CD4-positive, alpha-beta T cell treated with Interleukin-2 at 100 ng/mL for 4 hours (primary cell): Measurements from ENCODE around the gene WNT9A.
"Not testable (repeated sequence)": the region's sequence is repeated elsewhere in the genome, so short reads cannot be mapped to it uniquely, and the experiment has no call there.

ENCODE experiments used
- DNase-seq: peaks from one replicate; pipeline ENCODE4 v3.0.0-alpha.2; 2020; ENCODE audit warnings: low spot score

The WNT9A gene

DNA sequence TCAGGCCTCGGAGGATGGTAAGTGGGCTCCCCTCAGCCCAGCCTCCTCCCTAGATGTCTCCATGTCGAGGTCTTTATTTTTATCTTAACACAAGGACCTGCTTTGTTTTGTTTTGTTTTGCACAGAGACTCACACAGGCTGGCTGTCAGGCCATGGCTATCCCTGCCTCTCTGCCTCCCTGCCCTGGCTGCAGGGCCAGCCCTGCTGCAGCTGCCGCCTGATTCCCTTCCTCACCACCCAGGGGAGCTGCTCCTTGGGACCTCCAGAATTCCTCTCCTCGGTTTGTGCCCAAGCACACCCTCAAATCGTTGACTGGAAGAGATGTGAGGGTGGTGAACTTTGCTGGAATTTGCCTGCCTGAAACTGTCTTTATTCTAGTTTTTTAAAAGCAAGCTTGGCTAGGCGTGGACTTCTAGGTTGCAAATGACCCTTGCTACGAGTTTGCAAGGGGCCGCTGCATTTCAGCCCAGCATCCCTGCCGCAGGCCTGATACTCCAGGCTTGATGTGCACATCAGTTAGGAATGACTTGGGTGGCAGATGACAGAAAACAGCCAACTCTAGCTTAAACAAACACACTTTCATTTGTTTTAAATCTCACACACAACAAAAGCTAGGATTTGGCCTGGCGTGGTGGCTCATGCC, 37.1 kb downstream of the WNT9A start:
- no peak for DNase-seq

DNA sequence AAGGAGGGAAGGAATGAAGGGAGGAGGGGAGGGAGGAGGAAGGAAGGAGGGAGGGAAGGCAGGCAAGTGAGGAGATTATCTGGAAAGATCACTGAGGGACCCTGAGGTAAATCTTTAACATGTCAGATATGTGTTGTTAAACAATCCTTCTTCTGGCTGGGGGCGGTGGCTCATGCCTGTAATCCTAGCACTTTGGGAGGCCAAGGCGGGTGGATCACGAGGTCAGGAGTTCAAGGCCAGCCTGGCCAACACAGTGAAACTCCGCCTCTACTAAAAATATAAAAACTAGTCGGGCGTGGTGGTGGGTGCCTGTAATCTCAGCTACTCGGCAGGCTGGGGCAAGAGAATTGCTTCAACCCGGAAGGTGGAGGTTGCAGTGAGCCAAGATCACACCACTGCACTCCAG, 37.8 kb downstream of the WNT9A start:
- not testable (repeated sequence) for DNase-seq

DNA sequence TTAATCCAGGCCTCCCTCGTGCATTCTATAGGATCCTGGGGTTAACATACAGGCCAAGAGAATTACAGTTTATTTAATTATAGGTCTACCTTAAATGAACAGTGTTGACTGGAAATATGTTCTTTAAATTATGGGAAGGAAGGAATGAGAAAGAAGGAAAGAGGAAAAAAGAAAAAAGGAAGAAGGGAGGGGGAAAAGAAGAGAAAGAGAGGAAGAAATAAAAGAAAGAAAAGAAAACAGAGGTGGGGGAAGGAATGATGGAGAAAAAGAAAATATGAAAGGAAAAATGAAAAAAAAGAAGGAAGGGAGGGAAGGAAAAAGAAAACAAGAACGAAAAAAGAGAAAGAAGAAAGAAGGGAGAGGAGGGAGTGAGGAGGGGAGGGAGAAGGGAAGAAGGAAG, 38.5 kb downstream of the WNT9A start:
- no peak for DNase-seq

DNA sequence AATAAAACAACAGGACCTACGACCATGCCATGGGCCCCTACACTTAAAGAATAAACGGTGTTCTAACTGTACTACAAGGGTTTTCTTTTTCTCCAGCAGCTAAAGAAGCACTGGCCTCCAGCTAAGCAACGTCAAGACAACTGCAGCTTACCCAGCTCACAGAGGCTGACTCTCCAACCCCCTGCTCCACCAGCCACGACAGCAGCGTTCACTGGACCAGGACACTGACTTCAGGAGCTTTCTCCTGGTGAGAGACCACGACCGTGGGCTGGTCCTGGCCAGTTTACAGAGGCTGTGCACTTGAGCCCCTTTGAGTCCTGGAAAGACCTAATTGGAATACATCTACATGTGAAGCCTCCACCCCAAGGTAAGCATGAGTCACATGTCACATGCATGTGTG, 39.4 kb downstream of the WNT9A start:
- no peak for DNase-seq

DNA sequence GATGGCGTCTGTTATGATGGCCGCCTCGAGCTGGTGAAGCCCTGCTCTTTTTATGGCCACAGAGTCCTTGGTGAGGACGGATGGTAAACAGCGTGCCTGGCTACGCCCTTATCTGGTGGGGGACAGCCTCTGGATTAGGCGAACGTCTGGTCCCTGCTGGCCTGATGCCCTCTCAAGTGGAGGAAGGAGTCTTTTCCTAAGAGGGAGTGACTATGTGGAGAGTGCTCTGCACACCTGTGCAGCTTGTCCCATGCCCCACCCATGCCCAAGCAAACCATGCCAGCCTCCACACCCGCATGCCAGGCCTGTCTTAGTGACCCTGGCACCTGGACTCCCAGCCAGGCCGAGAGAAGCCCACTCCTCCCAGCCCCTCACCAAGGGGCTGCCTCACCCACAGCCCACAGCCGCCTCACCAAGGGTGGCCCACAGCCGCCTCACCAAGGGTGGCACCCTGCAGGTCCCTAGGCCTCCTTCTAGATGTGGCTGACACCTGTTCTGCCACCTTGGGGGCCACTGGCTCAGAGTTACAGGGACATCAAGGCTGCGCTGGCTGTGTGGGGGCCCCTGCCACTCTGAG, 40.2 kb downstream of the WNT9A start:
- no peak for DNase-seq

DNA sequence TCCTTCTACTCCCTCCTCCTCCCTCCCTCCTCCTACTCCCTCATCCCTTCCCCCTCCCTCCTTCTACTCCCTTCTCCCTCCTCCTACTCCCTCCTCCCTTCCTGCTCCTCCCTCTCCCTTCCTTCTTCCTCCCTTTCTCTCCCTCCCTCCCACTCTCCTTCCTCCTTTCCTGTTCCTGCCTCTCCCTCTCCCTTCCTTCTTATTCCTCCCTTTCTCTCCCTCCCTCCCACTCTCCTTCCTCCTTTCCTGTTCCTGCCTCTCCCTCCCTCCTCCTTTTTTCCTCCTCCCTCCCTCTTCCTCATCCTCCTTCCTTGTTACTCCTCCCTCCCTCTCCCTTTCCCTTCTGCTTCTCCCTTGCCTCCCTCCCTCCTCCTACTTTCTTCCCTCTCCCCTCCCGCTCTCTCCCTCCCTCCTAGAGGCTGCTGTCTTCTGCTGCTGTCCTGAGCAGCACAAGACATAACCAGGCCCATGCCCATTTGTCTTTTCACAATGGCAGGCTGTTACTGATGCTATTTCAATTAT, 41.1 kb downstream of the WNT9A start:
- no peak for DNase-seq

DNA sequence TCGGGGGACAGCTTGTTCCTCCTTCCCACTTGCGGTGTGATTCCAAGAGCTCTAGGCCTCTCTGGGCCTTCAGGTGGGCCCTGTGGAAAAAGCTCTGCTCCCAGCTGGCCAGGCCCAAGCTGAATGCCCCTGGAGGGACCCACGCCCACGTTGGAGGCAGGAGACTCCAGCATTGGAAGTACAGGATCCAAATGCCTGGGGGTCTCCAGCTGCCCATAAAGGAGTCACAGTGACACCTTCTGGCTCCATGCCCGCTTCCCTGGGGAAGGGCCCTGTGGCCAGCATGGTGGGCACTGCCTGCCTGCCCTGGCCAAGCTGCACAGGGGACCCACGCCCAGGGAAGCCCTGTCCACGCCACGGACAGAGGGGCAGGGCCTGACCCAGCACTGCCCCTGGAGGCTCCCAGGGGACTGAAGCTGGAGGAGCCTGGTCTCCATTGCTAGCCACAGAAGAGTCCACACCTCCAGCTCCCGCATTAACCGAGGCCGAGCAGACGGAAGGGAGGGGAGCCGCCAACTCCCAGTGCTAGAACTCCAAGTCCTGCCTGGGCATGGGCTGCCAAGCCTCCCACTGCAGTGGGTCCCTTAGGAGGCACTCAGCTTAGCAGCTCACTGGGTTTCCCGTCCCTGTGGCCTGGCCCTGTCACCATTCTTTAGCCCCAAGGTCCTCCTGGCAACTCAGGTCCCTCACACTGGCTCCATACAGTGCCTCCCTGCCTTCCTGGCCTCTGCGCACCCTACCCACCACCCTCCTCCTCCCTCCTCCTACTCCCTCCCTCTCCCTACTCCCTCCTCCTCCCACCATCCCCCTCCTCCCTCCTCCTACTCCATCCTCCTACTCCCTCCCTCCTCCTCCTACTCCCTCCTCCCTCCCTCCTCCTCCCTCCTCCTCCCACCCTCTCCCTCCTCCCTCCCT, 41.9 kb downstream of the WNT9A start:
- no peak for DNase-seq

DNA sequence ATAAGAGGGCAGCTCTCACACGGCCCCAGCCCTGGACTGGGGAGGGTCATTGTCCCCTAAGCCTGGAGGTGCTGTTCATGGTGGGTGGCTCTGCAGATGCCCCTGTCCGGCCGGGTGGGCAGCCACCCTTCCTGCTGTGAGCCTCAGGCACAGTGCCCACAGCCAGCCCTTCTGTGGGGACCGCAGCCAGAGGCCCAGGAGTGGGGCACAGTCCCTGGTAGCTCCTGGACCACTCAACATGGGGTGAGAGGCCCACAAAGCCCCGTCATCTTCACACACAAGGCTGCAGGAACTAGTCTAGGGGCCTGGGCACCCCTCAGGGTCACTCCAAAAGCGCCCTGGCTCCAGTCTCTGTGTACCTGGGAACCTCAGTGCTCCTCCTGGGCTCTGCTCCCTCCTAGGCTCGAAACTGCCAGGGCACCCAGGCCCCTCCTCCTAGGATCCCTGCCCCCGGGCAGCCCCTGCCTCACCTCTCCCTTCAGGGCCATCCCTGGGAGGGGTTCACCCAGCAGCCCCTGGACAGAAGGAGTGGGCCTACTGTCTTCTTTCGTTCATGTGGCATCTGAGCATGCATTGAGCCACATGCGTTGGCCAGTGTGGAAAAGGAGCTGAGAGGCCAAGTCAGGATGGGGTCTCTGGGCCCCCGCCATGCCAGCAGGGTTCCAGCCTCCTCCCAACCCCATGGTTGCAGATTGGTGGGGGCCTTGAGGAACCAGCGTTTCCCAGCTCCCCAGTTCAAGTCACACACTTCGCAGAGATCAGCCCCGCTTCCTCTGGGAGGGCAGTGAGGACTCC, 43.0 kb downstream of the WNT9A start:
- no peak for DNase-seq

DNA sequence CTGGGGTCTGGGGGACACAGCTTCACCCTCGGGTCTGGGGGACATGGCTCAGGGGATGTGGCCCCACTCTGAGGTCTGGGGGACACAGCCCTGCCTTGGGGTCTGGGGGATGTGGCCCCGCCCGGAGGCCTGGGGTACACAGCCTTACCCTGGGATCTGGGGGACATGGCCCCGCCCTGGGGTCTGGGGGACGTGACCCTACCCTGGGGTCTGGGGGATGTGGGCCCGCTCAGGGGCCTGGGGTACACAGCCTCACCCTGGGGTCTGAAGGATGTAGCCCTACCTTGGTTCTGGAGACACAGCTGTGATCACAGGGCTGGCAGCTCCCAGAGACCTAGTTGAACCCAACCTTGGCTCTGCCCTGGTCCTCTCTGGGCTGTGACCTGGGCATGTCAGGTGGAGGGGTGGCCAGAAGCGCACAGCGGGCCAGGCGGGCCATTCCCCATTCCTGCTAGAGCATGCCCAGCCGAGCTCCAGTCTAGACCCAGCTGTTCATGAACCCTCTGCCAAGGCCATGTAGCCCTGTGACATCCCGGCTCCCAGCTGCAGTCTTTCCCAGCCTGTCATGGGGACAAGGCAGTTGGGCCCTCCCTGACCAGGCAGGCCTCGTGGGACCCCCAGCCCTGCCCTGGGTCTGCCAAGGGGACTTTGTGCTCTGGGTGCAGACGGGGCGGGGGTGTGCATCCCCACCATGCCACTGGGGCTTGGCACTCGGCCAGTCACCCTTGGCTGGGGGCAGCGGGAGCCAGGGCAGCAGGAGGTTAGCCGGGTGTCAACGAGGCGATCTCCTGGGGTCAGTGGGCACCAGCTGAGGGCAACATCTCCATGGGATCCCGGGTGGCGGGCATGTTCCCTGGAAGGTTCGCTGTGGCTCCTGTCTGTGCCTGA, 43.9 kb downstream of the WNT9A start:
- DNase-seq, result no peak

DNA sequence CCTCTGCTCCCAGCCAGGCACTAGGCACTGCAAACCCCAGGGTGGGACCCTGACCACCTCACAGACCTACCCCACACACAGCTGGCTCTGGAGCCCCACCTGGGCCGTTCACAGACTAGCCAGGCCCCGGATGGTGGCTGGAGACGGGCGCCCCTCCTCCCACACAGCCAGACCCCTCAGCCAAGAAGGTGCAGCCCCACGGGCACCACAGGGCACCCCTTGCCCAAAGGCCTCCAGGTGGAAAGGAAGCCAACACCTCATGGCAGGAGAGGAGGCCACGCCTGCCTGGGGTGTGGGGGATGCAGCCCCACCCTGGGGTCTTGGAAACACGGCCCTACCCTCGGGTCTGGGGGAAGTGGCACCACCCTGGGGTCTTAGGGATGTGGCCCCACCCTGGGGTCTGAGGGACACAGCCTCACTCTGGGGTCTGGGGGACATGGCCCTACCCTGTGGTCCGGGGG, 44.6 kb downstream of the WNT9A start:
- DNase-seq, result no peak

DNA sequence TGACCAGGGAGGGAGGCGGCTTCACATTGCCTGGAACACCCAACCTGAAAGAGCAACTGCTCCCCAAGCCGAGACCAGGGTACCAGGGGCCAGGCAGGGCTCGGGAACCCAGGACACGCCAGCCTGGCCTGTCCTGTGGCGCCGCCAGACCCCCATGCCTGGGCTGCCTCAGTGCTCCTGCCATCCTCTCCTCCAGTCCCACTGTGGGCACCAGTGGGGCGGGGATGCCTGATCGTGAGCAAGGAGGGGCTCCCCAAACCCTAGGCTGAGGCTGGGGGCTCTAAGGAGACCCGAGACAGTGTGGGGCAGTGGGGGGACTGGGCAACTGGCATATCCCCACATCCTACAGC, 45.1 kb downstream of the WNT9A start:
- DNase-seq, result no peak

DNA sequence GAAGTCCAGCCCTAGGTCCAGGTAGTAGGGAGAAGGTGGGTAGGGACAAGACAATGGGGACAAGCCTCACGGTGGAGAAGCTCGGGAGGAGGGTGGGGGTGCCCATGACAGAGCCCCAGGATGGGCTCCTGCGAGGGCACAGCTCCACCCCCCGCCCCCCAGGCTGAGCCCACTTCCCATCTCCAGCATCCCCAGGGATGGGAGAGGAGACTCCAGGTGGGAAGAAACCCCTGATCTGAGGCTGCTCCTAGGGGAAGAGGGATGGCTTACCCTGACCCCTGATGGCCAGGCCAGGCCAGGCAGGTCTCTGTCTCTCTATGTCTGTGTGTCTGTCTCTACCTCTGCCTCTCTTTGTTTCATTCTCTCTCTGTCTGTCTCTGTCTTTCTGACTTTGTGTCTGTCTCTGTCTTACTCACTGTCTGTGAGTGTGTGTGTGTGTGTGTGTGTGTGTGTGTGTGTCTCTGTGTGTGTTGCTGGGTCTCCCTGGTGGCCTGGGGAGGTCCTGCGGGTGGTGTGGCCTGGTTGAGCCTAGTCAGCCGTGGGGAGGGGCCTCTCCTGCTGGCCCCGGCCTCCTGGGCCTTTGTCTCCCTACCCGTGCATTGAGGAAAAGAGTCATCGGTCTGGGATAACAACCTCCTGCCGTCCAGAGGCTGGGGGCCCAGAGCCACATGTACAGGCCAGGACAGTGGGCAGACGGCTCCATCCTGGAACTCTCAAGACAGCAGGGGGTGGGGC, 45.7 kb downstream of the WNT9A start:
- DNase-seq, result no peak

DNA sequence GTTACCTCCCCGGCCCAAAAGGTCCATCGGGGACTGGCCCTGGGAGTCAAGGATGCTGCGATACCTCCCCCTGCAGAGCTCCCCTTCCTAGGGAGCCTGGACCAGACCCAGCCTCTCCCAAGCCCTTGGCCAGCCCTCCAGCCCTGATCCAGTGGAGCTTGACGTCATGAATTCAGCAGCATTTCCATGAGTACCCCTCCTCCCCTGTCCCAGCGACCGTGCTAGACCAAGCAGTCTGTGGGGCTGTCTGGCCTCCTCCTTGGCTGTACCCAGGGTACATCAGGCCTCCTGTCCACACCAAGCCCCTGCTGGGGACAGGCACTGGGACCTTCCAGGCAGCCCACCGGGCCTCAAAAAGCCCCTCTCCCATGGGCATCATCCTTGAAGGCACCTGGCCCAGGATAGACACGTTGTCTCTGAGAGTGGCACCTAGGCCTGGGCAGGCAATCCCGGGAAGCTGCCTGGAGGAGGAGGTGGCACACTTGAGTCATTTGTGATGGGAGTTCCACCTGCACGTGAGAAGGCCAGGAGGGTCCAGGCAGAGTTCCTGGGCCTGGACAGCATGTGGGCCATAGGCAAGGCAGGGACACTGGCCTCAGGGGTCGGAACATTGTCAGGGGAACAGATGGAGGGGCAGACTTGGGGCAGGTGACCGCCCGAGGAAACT, 46.4 kb downstream of the WNT9A start:
- DNase-seq, result no peak

DNA sequence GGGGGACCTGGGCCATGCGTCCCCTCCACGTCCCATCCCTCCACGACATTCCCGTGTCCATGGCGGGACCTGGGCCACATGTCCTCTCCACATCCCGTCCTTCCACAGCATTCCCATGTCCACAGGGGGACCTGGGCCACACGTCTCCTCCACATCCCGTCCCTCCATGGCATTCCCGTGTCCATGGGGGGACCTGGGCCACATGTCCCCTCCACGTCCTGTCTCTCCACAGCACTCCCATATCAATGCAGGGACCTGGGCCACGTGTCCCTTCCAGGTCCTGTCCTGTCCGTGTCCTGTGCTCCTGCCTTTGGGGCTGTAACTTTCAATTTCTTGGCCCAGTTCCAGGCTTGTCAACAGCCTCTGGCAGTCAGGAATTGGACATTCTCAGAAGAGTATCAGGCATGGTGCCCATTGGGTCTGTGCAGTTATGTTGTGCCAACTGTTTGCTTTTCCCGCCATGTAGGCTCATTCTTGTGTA, 47.1 kb downstream of the WNT9A start:
- no peak for DNase-seq

DNA sequence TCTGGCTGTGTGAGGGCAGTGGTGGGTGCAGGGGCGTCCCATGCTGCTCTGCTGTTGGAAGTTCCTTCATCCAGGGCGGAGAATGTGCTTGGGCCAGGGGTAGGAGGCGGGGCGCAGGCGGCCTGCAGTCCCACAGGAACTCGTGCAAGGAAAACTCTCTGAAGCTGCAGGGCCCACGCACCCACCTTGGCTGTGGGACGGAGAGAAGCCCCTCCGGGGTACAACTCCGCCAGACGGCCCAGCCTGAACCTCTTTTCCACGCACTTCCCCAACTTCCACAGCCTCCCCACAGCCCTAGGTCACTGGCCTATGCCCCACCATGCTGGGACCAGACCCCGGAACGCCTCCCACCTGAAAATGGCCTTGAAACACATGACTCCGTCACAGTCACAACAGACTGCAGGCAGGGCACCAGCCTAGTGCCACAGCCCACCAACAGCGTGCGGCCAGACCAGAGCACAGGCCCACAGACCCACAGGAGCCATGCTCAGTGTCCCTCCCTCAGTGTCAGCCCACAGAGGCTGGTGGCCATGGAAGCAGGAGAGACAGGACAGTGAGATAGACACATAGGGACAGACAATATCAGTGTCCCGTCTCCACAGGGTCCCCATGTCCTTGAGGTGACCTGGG, 47.8 kb downstream of the WNT9A start:
- no peak for DNase-seq

DNA sequence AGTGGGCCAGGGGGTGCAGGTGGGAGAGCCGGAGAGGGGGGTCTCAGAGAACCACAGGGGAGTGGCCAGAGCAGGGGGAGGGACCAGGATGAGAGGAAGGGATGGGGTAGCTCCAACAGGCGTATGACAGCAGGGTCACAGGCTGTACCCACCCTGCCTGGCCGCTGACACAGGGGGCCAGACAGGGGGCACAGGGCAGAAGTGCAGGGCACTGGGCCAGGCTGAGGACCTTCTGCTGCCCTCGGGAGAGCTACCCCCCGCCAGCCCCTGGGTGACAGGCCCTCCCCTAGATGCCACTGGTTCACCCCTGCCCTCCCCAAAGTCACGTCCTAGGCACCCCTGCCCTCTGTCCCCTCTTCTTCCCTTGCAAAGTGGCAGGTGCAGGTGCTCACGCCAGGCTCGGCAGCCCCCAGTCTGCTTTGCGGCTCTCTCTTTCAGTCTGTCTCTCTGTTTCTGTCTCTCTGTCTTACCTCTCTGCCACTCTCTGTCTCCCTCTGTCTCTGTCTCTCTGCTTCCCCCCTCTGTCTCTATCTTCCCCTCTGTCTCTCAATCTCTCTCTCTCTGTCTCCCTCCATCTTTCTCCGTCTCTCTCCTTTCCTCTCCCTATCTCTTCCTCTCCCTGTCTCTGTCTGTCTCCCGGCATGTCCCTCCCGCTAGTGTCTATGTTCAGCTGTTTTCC, 48.5 kb downstream of the WNT9A start:
- DNase-seq, result no peak

DNA sequence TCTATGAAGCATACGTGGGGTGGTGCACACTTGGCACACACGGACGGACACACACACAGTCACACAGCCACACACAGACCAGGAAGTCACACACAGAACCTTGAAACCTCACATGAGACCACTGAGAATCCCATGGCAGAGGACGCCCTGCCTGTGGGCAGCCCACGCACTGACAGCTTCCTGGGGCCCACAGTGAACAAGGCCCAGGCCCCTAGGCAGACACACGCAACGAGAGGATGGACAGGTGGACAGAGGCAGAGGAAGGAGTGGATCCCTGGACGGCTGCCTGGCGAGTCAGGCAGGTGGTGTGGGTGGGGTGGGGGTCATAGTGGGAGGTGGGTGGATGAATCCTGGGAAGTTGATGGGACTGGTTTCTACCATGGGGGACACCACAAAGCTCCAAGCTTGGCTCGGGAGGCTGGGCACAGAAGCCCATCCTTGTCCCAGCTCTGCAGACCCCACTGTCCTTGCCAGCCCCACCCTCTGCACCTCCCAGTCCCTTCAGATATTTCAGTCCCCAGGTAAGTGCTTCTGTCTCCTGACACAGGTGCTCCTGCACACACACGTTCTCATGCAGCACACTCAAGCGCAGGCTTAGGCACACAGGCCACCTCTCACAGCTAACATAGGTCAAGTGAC, 49.1 kb downstream of the WNT9A start:
- no peak for DNase-seq
